Panc1 (cell line): ENCODE results near the gene TSPOAP1.

Source experiments
- CTCF ChIP-seq: fragments of 450-650 bp; IDR thresholded peaks from 2 replicates; pipeline ENCODE4 v1.5.1; 2017; ENCODE audit warnings: mild to moderate bottlenecking
- POLR2AphosphoS5 ChIP-seq: IDR thresholded peaks from 2 replicates; pipeline ENCODE4 v1.6.1; 2012; ENCODE audit warnings: mild to moderate bottlenecking, low read depth, low read length, moderate library complexity
- REST ChIP-seq, 2 experiments: IDR thresholded peaks; 2 replicates each; pipeline ENCODE4 v1.6.1; 2011 to 2012; ENCODE audit warnings: low read depth in 2 of 2, control low read depth in 1 of 2, low read length in 1 of 2, mild to moderate bottlenecking in 1 of 2, moderate library complexity in 1 of 2; ENCODE audit not compliant: insufficient read depth in 1 of 2
- SIN3A ChIP-seq: IDR thresholded peaks from 2 replicates; pipeline ENCODE4 v1.6.1; 2012; ENCODE audit warnings: low read depth, mild to moderate bottlenecking, low read length, moderate library complexity, borderline replicate concordance; ENCODE audit not compliant: insufficient read depth
- TCF7L2 ChIP-seq: IDR thresholded peaks from 2 replicates; pipeline ENCODE4 v1.6.1; 2011; ENCODE audit warnings: mild to moderate bottlenecking, low read depth, low read length, inconsistent platforms

GRCh38 chr17:58336456-58337209 lies 8.0 kb upstream of the TSPOAP1 start:
- TF ChIP-seq CTCF: no peak
- no peak for TF ChIP-seq POLR2AphosphoS5
- no peak for TF ChIP-seq REST (IDR thresholded peaks at IDR 0.05; ENCODE audit: insufficient read depth in 1 of 2, low read depth in 2 of 2, low read length in 1 of 2)
- no peak for TF ChIP-seq SIN3A
- TF ChIP-seq TCF7L2: no peak
